Upper lobe of left lung (tissue), 6 donors: ENCODE results near the gene MYL12A. TPM values are rescaled to one million over a fixed set of nuclear protein-coding genes. Genes with fewer than 3 reads are reported as not detected.
A peak's percentile ranks its signal among the peaks of the same experiment; 100 is the strongest.
"Not testable (repeated sequence)": the region's sequence is repeated elsewhere in the genome, so short reads cannot be mapped to it uniquely, and the experiment has no call there.

Experiments
- ATAC-seq, 2 donors: fragments of 200-7000 bp; cut with Tn5 transposase; one replicate each; pipeline ENCODE4 v1.9.1; 2022; ENCODE audit warnings: mild to moderate bottlenecking in 2 of 2, moderate library complexity in 2 of 2; ENCODE audit not compliant: low FRiP score in 2 of 2
- DNase-seq, 2 donors: peaks; one replicate each; pipeline ENCODE4 v3.0.0-alpha.2; 2019 to 2020
- H3K27ac ChIP-seq, 4 donors: fragments of 200-600 bp; sonication (generic); one replicate each; pipeline ENCODE4 v1.5.1; 2016 to 2019
- H3K27me3 ChIP-seq, 4 donors: fragments of 200-600 bp; sonication (generic); one replicate each; pipeline ENCODE4 v1.5.1; 2017 to 2019
- H3K36me3 ChIP-seq, 4 donors: fragments of 200-600 bp; sonication (generic); one replicate each; pipeline ENCODE4 v1.5.1; 2016 to 2019
- H3K4me1 ChIP-seq, 4 donors: fragments of 200-600 bp; sonication (generic); one replicate each; pipeline ENCODE4 v1.5.1; 2018 to 2019
- H3K4me3 ChIP-seq, 4 donors: fragments of 200-600 bp; sonication (generic); one replicate each; pipeline ENCODE4 v1.5.1; 2017 to 2019; ENCODE audit warnings: mild to moderate bottlenecking in 2 of 4, moderate library complexity in 1 of 4
- H3K9me3 ChIP-seq, 4 donors: fragments of 200-600 bp; sonication (generic); one replicate each; pipeline ENCODE4 v1.5.1; 2018 to 2019
- EP300 ChIP-seq, 4 donors: sonication (generic); formaldehyde crosslinking; IDR thresholded peaks; one replicate each; pipeline ENCODE4 v1.5.1; 2017; ENCODE audit warnings: antibody characterized with exemption in 4 of 4, control low read depth in 2 of 4
- POLR2A ChIP-seq, 4 donors: fragments of 450-650 bp; IDR thresholded peaks; one replicate each; pipeline ENCODE4 v1.5.1; 2016 to 2017; ENCODE audit warnings: antibody characterized with exemption in 4 of 4, mild to moderate bottlenecking in 2 of 4
- POLR2AphosphoS5 ChIP-seq, 2 donors: sonication (generic); formaldehyde crosslinking; IDR thresholded peaks; one replicate each; pipeline ENCODE4 v1.5.1; 2017; ENCODE audit warnings: antibody characterized with exemption in 2 of 2
- WGBS, 2 donors: methylation state at CpG; one replicate each; pipeline ENCODE4 v1.1.5; 2017 to 2018; 5-methylcytosine and 5-hydroxymethylcytosine counted together
- total RNA-seq, 6 donors: library from RNA; depleted of rRNA in 4 of 6; stranded (reverse); fragments of >200 nt in 4 of 6; gene quantifications; one replicate each; pipeline versions ENCODE4 v1.1.0 to v1.2.1, GENCODE V29; 2016 to 2021
- TF ChIP-seq, protein P1 (sequence below), 6 experiments: fragments of 450-650 bp in 4 of 6; fragments of 200-600 bp in 2 of 6; sonication (generic) in 2 of 6; IDR thresholded peaks; one replicate each; pipeline ENCODE4 v1.5.1; 2016 to 2019; ENCODE audit warnings: antibody characterized with exemption in 6 of 6
- donor health status: DM: no; HTN: no; CAD: no; lungs with moderate emphysema.
- donor health status: DM: no; HTN: yes; CAD: no; lungs with severe emphysema.

MYL12A gene
- 100 to 1,000 TPM; 184 to 702 (median 558) TPM for total RNA-seq

DNA sequence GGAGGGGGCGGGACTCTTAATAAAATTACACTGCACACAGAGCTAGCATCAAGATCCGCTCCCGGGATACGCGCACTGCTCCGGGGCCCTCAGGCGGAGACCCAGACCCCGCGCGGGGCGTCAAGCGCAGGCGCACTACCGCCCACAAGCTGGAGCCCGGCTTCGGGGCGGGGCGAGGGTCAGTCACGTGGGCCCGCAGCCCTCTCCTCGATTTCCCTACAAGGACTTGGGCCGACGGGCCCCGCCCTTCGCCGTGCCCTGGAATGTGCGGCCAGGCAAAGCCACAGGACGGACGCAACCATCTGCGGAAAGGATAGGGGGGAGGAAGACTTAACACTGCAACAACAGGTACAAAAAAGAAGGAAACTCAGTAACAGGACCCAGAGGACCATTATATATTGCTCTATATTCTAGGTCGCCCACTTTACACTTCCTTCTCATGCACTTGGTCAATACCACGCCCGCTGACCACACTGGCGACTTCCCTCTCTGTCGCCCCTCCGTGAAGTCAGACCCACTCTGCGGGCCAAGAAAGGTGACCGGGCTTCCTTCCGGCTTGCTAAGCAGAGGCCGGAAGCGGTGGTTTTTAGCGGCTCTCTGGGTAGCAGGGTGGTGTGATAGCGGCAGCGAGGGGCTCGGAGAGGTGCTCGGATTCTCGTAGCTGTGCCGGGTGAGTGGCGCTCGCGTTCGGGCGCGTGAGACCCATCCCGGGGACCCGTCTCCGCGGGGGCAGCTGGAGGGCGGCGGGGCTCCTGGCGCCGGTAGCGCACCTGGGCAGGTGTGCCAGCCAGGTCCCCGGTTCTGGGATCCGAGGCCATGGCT lies at the start of gene MYL12A:
TSS of gene MYL12A (plus strand) at position 562 of the 822 bp plus-strand sequence. CDS start 5,447 bp downstream, outside the sequence.
- H3K27me3 ChIP-seq: no peaks in the 10 kb centered on the region
- H3K4me3 ChIP-seq: peak within 1 kb of the TSS; percentile 73 to 97 (median 90)
- H3K4me1 ChIP-seq: peaks cover 36 to 53% (median 41%) of the 10 kb centered on the region in 4 donors
- peak; percentile 95 to 96 for ATAC-seq
- peak; percentile 99 to 100 for DNase-seq
- TF ChIP-seq EP300 (IDR thresholded peaks at IDR 0.05): peak in 2 of 4 donors; percentile 20 to 63
- TF ChIP-seq POLR2AphosphoS5 (IDR thresholded peaks at IDR 0.05): peak; percentile 95 to 96
- peak in 3 of 4 donors; percentile 85 to 99 (median 92) for TF ChIP-seq POLR2A (IDR thresholded peaks at IDR 0.05)
- TF ChIP-seq, protein P1, sequence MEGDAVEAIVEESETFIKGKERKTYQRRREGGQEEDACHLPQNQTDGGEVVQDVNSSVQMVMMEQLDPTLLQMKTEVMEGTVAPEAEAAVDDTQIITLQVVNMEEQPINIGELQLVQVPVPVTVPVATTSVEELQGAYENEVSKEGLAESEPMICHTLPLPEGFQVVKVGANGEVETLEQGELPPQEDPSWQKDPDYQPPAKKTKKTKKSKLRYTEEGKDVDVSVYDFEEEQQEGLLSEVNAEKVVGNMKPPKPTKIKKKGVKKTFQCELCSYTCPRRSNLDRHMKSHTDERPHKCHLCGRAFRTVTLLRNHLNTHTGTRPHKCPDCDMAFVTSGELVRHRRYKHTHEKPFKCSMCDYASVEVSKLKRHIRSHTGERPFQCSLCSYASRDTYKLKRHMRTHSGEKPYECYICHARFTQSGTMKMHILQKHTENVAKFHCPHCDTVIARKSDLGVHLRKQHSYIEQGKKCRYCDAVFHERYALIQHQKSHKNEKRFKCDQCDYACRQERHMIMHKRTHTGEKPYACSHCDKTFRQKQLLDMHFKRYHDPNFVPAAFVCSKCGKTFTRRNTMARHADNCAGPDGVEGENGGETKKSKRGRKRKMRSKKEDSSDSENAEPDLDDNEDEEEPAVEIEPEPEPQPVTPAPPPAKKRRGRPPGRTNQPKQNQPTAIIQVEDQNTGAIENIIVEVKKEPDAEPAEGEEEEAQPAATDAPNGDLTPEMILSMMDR (IDR thresholded peaks at IDR 0.05): peak in 3 of 6 experiments; percentile 17 to 29 (median 23)
- H3K36me3 ChIP-seq: peaks cover 0 to 15% (median 0%) of the 10 kb centered on the region in 4 donors
- 0% methylated on average over 32 to 35 of the region's 65 CpGs for WGBS, 2 donors
- peak within 1 kb of the TSS; percentile 97 to 100 (median 100) for H3K27ac ChIP-seq
- no peaks in the 10 kb centered on the region for H3K9me3 ChIP-seq

DNA sequence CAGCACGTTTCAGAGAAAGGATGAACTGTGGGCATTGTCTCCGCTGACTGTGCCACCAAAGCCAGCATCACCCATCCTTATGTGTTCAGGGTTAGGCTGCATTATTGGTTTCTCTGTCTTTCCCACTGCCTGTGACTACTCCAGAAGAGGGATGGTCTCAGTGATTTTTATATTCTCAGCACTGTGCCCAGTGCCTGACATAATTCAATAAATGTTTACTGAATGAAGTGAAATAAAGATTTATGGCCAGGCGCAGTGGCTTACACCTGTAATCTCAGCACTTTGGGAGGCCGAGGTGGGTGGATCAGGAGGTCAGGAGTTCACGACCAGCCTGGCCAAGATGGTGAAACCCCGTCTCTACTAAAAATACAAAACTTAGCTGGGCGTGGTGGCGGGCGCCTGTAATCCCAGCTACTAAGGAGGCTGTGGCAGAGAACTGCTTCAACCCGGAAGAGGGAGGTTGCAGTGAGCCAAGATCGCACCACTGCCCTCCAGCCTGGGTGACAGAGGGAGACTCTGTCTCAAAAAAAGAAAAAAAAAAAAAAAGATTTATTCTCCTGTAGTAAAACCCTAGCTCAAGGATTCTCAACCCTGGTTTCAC lies 49.2 kb upstream of the MYL12A start:
- H3K27me3 ChIP-seq, ATAC-seq: not testable (repeated sequence)
- 93 to 95% methylated on average over 11 of the region's 11 CpGs for WGBS, 2 donors

DNA sequence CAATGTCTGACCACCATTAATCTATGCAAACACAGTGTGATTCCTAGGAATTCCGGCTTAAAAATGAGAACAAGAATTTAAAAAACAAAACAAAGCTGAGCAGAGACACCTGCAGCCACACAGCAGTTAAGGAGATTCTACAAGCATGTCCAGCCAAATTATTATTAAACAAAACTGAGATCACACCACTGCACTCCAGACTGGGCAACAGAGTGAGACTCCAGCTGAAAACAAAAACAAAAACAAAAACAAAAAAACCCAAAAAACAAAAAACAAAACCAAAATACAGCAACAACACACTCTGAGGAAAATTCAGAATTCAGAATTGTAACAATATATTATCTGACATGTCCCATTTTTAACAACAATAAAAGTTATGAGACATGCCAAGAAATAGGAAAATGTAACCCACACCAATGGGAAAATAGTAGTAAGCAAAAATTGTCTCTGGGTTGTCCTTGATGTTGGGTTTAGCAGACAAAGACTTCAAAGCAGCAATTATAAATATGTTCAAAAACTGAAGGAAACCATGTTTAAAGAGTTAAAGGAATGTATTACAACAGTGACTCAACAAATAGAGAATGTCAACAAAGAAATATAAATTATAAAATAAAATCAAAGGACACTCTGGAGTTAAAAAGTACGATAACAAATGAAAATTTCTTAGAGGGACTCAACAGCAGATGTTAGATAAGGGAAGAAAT lies 47.5 kb upstream of the MYL12A start:
- DNase-seq (no peak), ATAC-seq (no peak)
- Histone ChIP-seq H3K36me3 (no peaks in the 10 kb centered on the region), H3K4me3 (no peak overlapping the region), H3K27me3 (no peaks in the 10 kb centered on the region), H3K9me3 (peaks cover 0 to 11% (median 0%) of the 10 kb centered on the region in 4 donors), H3K4me1 (no peaks in the 10 kb centered on the region), H3K27ac (no peak overlapping the region)
- WGBS, 2 donors: 79 to 89% methylated on average over 2 of the region's 2 CpGs
- TF ChIP-seq, protein P1 (IDR thresholded peaks at IDR 0.05): no peak
- TF ChIP-seq POLR2AphosphoS5 (IDR thresholded peaks at IDR 0.05) (no peak), EP300 (IDR thresholded peaks at IDR 0.05) (no peak), POLR2A (IDR thresholded peaks at IDR 0.05) (no peak)

More for the DNA sequence above, 49.2 kb upstream of the MYL12A start:
- H3K27ac ChIP-seq, DNase-seq, H3K4me3 ChIP-seq, H3K36me3 ChIP-seq, H3K4me1 ChIP-seq: not testable (repeated sequence)
- H3K9me3 ChIP-seq: peaks cover 0 to 11% (median 0%) of the 10 kb centered on the region in 4 donors

DNA sequence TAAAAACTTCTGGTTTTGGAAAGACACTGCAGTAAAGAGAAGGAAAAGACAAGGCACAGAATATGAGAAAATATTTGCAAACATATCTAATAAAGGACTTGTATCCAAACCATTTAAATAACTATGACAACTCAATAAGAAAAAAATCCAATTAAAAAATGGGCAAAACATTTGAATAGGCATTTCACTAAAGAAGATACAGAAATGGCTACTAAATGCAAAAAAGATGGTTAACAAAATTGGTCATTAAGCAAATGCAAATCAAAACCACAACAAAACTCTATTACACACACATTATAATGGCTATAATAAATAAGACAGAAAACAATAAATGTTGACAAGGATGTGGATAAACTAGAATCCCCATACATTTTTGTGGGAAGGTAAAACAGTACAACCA lies 42.4 kb upstream of the MYL12A start:
- no peaks in the 10 kb centered on the region for H3K4me1 ChIP-seq
- peaks cover 0 to 11% (median 0%) of the 10 kb centered on the region in 4 donors for H3K9me3 ChIP-seq
- no peak overlapping the region for H3K4me3 ChIP-seq
- TF ChIP-seq, protein P1 (IDR thresholded peaks at IDR 0.05): no peak
- TF ChIP-seq EP300 (IDR thresholded peaks at IDR 0.05) (no peak), POLR2AphosphoS5 (IDR thresholded peaks at IDR 0.05) (no peak), POLR2A (IDR thresholded peaks at IDR 0.05) (no peak)
- H3K27me3 ChIP-seq: no peaks in the 10 kb centered on the region
- no peak overlapping the region for H3K27ac ChIP-seq
- H3K36me3 ChIP-seq: no peaks in the 10 kb centered on the region
- ATAC-seq: no peak
- DNase-seq: no peak

DNA sequence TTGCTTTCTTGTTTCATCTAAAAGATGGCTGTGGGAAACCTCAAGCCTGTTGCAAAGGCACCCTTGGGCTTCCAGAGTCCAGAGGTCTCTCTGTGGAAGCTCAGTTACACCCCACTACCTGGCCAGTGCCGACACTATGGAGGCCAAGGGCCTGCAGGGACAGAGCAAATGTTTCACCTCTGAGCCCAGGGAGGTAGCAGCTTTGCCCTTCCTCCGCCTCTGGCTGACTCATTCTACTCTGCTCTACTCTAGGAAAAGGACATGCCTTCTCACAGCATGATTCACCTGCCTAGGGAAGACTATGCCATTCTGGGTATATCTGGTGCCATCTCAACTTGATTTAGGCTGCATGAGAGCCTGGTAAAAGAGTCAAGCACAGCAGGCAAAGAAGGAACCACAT lies 40.0 kb upstream of the MYL12A start:
- H3K4me1 ChIP-seq: no peaks in the 10 kb centered on the region
- 29 to 68% methylated on average over 1 to 2 of the region's 2 CpGs for WGBS, 2 donors
- DNase-seq (no peak), ATAC-seq (no peak)
- H3K27me3 ChIP-seq: no peaks in the 10 kb centered on the region
- H3K9me3 ChIP-seq: peaks cover 0 to 6% (median 0%) of the 10 kb centered on the region in 4 donors
- no peaks in the 10 kb centered on the region for H3K36me3 ChIP-seq
- H3K4me3 ChIP-seq: no peak overlapping the region
- H3K27ac ChIP-seq: no peak overlapping the region
- no peak for TF ChIP-seq POLR2A (IDR thresholded peaks at IDR 0.05)
- TF ChIP-seq EP300 (IDR thresholded peaks at IDR 0.05): no peak
- TF ChIP-seq, protein P1 (IDR thresholded peaks at IDR 0.05): no peak
- TF ChIP-seq POLR2AphosphoS5 (IDR thresholded peaks at IDR 0.05): no peak
